Ecto neural progenitor cell (in vitro differentiated cells): ENCODE measurements around the gene HS3ST4.

Source experiments
- DNase-seq: peaks from one replicate; pipeline ENCODE4 v3.0.0-alpha.2; 2018; ENCODE audit warnings: low spot score

Gene HS3ST4

DNA sequence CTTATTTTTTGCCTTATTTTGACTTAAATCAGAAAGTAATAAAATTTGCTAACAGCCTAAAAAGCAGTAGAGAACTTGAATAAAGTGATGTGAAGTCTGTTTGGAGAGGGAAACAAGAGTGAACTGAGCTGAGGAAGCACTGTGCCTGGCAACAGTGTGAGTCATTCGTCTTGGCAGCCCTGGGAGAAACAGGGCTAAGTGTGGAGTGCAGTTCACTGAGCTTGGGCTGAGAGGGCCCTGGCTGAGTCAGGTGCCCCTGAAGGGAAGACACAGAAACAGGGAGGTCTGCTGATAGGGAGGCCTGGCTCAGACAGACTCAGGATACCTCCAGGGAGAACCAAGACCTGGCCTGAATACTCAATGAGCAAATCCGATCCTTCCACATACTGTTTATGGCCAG is 132.1 kb downstream of the HS3ST4 start:
- no peak for DNase-seq

DNA sequence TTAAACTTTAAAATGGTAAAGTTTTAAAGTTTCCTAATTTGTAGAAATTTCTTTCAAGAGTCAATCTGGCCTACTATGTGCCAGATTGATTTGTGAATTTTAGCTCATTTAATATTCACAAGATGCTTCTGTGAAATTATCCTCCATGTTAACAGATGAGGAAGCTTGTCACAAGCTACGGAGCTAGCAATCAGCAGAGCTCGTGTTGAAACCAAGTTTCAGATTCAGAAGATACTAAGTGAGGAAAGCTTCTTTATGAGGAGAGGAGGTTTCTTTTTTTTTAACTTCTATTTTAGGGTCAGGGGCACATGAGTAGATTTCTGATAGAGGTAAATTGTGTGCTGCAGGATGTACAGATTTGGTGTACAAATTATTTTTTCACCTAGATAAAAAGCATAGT is 135.9 kb downstream of the HS3ST4 start:
- DNase-seq, result no peak

GRCh38 chr16:25828510-25828909 is 136.8 kb downstream of the HS3ST4 start:
- no peak for DNase-seq

DNA sequence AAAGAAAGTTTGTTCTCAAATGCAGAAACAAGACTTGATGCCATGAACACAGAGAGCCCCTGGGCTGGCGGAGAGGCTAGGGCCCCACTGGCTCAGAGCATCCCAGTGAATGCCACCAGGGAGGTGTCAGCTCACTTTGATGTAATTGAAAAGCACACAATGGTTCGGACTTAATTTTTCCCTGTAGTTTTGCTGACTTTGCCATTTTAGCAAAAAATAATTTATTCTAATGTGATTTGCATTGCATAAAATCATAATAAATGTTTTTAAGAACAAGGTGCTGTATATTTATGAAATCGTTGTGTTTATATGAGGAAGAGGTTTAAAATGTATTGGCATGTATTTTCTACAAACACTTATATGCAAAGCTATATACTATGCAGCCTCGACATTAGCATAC is 140.5 kb downstream of the HS3ST4 start:
- no peak for DNase-seq

DNA sequence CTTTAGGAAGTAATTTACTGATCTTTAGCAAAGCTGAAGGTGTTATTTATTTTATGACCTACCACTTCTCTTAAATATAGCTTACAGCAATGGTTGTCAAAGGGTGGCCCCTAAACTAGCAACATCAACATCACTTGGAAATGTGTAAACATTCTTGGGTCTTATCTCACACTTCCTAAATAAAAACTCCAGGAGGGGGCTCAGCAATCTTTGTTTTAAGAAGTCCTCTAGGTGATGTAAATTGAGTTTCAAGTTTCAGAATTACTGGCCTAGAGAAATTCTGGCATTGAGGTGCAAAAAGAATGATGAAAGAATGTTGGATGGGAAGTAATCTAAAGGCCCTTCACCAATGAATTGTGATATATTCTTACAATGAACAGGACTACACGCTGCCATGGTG is 142.3 kb downstream of the HS3ST4 start:
- DNase-seq, result no peak

DNA sequence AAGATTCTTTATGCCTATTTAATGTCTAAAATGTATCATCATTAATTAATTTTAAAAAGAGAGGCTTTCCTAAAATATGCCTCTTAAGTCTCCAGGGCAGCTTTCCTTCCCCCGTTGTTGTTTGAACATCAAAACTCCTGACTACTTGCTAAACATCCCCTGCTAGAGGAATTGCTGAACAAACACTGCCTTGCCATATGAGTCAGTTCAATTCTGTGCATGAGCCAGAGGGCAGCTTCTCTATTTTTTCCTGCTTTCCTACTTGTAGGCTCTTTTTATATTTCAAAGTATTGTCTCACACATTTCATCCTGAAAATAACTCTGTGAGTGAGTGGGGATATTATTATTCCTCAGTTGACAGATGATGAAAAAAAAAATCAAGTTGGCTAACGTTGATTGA is 143.4 kb downstream of the HS3ST4 start:
- no peak for DNase-seq

GRCh38 chr16:25838724-25839186 is 147.0 kb downstream of the HS3ST4 start:
- peak; percentile 63 for DNase-seq

GRCh38 chr16:25841761-25842160 is 150.0 kb downstream of the HS3ST4 start:
- no peak for DNase-seq

GRCh38 chr16:25845901-25846300 is 154.1 kb downstream of the HS3ST4 start:
- no peak for DNase-seq

- no peak for DNase-seq
Measured at GRCh38 chr16:25854141-25854540, 162.4 kb downstream of the HS3ST4 start.

DNA sequence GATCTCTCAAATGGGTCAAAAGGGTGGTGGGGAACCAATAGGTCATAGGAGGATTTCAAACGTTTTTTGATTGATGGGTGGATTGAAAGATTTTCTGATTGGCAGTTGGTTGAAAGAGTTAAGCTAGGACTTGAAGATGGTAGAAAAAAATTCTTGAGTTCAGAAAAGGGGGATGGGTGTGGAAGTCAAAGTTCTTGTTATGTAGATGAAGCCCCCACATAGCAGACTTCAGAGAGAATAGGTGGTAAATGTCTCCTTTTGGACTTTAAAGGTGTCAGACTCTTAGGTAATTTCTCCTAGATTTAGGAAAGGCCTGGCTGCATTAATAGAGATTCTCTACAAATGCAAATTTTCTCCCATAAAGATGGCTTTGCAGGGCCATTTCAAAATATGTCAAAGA is 163.3 kb downstream of the HS3ST4 start:
- DNase-seq, result no peak

- DNase-seq, result no peak
Measured at GRCh38 chr16:25855818-25856217, 164.1 kb downstream of the HS3ST4 start.

DNA sequence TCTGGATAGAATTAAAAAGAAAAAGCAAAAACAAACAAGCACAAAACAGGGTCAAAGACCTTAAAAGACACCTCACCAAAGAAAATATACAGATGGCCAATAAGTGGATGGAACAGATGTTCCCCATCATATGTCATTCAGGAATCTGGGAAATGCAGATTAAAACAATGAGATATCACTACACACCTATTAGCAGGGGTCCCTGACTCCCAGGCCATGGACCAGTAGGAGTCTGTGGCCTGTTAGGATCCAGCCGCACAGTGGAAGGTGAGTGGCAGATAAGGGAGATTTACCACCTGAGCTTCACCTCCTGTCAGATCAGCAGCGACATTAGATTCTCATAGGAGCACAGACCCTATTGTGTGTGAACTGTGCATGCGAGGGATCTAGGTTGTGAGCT is 167.9 kb downstream of the HS3ST4 start:
- no peak for DNase-seq

DNA sequence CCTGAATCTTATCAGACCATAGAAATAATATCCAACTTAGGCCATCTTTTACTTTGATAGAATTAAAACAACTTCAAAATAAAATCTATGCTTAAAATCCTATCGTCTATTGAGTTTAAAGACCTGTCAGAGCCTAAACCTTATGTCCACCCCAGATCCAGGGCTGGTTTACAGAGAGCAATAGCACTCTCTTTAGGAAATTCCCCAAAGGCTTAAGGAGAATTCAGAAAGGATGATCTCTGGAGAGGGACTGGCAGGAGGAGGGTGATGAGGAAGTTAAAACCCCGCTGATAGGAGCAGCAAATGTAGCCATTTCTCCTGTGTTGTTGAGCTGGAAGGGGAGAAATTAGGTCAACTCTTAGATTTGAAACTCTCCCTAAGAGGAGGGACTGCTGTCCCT is 175.3 kb downstream of the HS3ST4 start:
- DNase-seq, result no peak

DNA sequence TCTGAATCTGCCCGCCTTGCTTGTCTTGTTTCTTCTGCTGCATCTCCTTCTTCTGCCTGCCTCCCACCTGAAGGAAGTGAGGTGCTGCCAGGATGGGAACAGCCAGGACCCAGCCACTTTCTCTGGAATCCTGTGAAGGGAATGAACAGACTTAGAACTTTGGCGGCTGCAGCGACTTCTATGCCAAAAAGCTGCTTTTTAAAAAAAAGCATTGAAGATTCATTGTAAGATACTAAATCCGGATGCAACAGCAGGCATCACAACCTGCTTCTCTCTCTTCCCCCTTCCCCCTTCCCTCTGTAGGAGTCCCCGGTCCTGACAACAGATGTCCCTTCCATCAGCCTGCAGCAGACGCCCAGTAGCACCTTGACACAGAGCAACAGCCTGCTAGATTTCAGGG is 176.3 kb downstream of the HS3ST4 start:
- no peak for DNase-seq

DNA sequence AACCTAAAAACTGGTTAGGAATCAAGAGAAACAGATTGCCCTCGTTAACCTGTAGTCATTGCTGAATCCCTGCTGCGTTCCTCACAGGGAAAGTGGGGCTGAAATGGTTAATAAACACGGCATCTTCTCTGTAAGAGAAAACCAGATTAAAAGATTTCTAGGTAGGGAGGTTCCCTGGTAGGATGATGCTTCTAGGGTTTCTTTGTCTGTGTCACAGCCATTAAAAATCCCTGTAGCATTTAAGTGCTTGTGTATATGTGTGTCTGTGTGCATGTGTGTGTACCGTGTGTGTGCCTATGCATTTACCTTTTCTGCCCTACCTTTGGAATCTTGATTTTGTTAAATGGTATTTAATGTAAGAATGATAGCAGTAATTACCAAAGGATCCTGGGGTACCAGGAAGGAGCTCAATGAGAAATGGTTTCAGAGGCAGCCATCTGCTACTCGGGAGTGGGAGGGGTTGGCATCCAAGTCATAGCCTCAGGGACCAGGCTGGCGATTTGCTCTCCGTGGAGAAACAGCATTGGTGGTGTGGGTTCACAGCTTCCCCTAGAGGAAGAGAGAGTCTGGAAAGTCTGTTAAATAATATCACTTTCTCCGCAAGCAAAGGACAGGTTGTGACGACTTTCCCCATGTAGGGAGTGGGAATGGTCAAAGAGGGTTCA is 177.1 kb downstream of the HS3ST4 start:
- no peak for DNase-seq

- no peak for DNase-seq
Measured at GRCh38 chr16:25872369-25873070, 180.8 kb downstream of the HS3ST4 start.

GRCh38 chr16:25874196-25874595 is 182.4 kb downstream of the HS3ST4 start:
- no peak for DNase-seq

GRCh38 chr16:25875956-25876598 is 184.3 kb downstream of the HS3ST4 start:
- DNase-seq, result no peak

DNA sequence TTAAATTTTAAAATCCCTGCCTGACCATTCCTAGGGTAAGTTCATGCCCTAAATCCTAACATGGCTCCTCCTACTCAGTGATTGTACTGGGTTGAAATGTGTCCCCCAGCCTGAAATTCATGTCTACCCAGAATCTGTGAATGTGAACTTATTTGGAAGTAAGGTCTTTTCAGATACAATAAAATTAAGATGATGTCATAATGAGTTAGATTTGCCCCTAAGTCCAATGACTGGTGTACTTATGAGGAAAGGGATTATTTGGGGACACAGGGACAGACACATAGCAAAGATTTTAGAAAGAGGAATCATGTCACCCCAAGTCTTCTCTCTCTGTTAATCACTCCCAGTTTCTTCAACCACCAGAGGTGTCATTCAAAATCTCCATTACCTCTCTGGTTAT is 185.3 kb downstream of the HS3ST4 start:
- DNase-seq, result no peak

GRCh38 chr16:25886598-25886997 is 194.8 kb downstream of the HS3ST4 start:
- DNase-seq, result no peak

GRCh38 chr16:25888868-25889267 is 197.1 kb downstream of the HS3ST4 start:
- DNase-seq, result no peak

- DNase-seq, result no peak
Measured at GRCh38 chr16:25893332-25893731, 201.6 kb downstream of the HS3ST4 start.
